Endothelial cell of umbilical vein (primary cell): Measurements from ENCODE around the gene NOP9. TPM values are rescaled to one million over a fixed set of nuclear protein-coding genes. Genes with fewer than 3 reads are reported as not detected.

Experiments
- BruUV-seq: library from RNA; stranded (reverse); fragments of 400-500 nt; replicated peaks from 2 replicates; lab custom pipeline; 2021; lab: Mats Ljungman, UMichigan
- CTCF ChIA-PET: fragments of 300-600, 350-600 bp; sonication (Branson Sonifier 250); formaldehyde crosslinking; loops from one replicate; lab custom pipeline; 2021; ENCODE audit warnings: antibody characterized with exemption, inconsistent platforms; lab: Charles Lee
- POLR2A ChIA-PET: fragments of 300-600, 350-600 bp; sonication (Branson Sonifier 250); formaldehyde crosslinking; loops from one replicate; lab custom pipeline; 2021; ENCODE audit warnings: antibody characterized with exemption, inconsistent platforms; lab: Charles Lee
- DNase-seq: peaks from one replicate; pipeline ENCODE4 v3.0.0-alpha.2; 2011; ENCODE audit warnings: low read depth, low spot score
- FAIRE-seq: peaks from 2 replicates; lab custom pipeline; 2011; peaks lifted over from hg19 to GRCh38; lab: Jason Lieb, UNC
- H2AFZ ChIP-seq: 2 replicates; pipeline ENCODE4 v1.6.0; 2012; ENCODE audit warnings: low read depth, low read length, control low read depth, inconsistent platforms
- H3K27ac ChIP-seq: 2 replicates; pipeline ENCODE4 v1.5.1; 2011; ENCODE audit warnings: low read depth, mild to moderate bottlenecking, control low read depth, low read length, moderate library complexity; ENCODE audit not compliant: insufficient read depth
- H3K27me3 ChIP-seq, 2 experiments: 2 replicates each; pipeline versions ENCODE4 v1.6.0 to v1.6.1; 2011; ENCODE audit warnings: low read length in 2 of 2, mixed read lengths in 1 of 2; ENCODE audit not compliant: control insufficient read depth in 2 of 2, insufficient read depth in 2 of 2
- H3K36me3 ChIP-seq, 2 experiments: 2 replicates in 1 of 2; 3 replicates in 1 of 2; pipeline ENCODE4 v1.5.1; 2011; ENCODE audit warnings: low read length in 2 of 2, mild to moderate bottlenecking in 1 of 2, moderate library complexity in 1 of 2; ENCODE audit not compliant: control insufficient read depth in 2 of 2, insufficient read depth in 2 of 2; ENCODE audit errors: extremely low read depth in 1 of 2
- H3K4me1 ChIP-seq: 3 replicates; pipeline ENCODE4 v1.5.1; 2011; ENCODE audit warnings: mild to moderate bottlenecking, low read length; ENCODE audit not compliant: control insufficient read depth, insufficient read depth; ENCODE audit errors: extremely low read depth
- H3K4me2 ChIP-seq: 2 replicates; pipeline ENCODE4 v1.6.1; 2011; ENCODE audit warnings: low read length, control low read depth, mixed read lengths; ENCODE audit not compliant: insufficient read depth
- H3K4me3 ChIP-seq, 3 experiments: fragments of 200-600 bp in 1 of 3; sonication (generic), shearing (Covaris generic) in 1 of 3; replicated peaks in 1 of 3; 2 replicates each; pipeline ENCODE4 v1.5.1; 2011 to 2016; ENCODE audit warnings: control low read depth in 3 of 3, low read length in 3 of 3, mild to moderate bottlenecking in 2 of 3, inconsistent platforms in 1 of 3, low read depth in 1 of 3, moderate library complexity in 1 of 3; ENCODE audit not compliant: insufficient read depth in 1 of 3
- H3K79me2 ChIP-seq: 2 replicates; pipeline ENCODE4 v1.6.0; 2012; ENCODE audit warnings: low read length, inconsistent platforms; ENCODE audit not compliant: control insufficient read depth, insufficient read depth
- H3K9ac ChIP-seq: replicated peaks from 2 replicates; pipeline ENCODE3; 2011; ENCODE audit warnings: low read length, control low read depth; ENCODE audit not compliant: insufficient read depth; ENCODE audit errors: extremely low read depth
- H3K9me1 ChIP-seq: replicated peaks from 3 replicates; pipeline ENCODE4 v1.6.0; 2011; ENCODE audit warnings: mild to moderate bottlenecking, low read length; ENCODE audit not compliant: control insufficient read depth, insufficient read depth; ENCODE audit errors: extremely low read depth
- H3K9me3 ChIP-seq: replicated peaks from 2 replicates; pipeline ENCODE4 v1.5.1; 2012; ENCODE audit warnings: low read length, inconsistent platforms; ENCODE audit not compliant: control insufficient read depth, insufficient read depth
- H4K20me1 ChIP-seq: replicated peaks from 2 replicates; pipeline ENCODE3; 2011; ENCODE audit warnings: mild to moderate bottlenecking, low read length; ENCODE audit not compliant: control insufficient read depth, insufficient read depth; ENCODE audit errors: extremely low read depth
- CTCF ChIP-seq, 2 donors: IDR thresholded peaks; 1 replicate in 1 of 2; 2 replicates in 1 of 2; pipeline ENCODE4 v1.5.1; 2011; ENCODE audit warnings: low read length in 2 of 2, mild to moderate bottlenecking in 2 of 2, moderate library complexity in 2 of 2, control low read depth in 1 of 2, inconsistent platforms in 1 of 2, low read depth in 1 of 2; ENCODE audit not compliant: insufficient read depth in 1 of 2; ENCODE audit errors: extremely low read depth in 1 of 2
- EZH2 ChIP-seq: IDR thresholded peaks from 2 replicates; pipeline ENCODE4 v1.6.1; 2012; ENCODE audit warnings: borderline replicate concordance, low read depth, mild to moderate bottlenecking, moderate library complexity, low read length, inconsistent platforms; ENCODE audit not compliant: severe bottlenecking
- FOS ChIP-seq: IDR thresholded peaks from 2 replicates; pipeline ENCODE4 v1.6.1; 2011; ENCODE audit warnings: mild to moderate bottlenecking, low read length, moderate library complexity, borderline replicate concordance; ENCODE audit not compliant: insufficient read depth
- GATA2 ChIP-seq: IDR thresholded peaks from 2 replicates; pipeline ENCODE4 v1.7.0; 2011; ENCODE audit warnings: low read depth, mild to moderate bottlenecking, moderate library complexity, mixed read lengths, low read length; ENCODE audit not compliant: insufficient read length, insufficient read depth
- JUN ChIP-seq: IDR thresholded peaks from 2 replicates; pipeline ENCODE4 v1.6.1; 2011; ENCODE audit warnings: borderline replicate concordance, low read depth; ENCODE audit not compliant: insufficient read length, insufficient read depth
- MAX ChIP-seq: IDR thresholded peaks from 2 replicates; pipeline ENCODE4 v1.6.1; 2011; ENCODE audit not compliant: insufficient read depth, insufficient read length
- MYC ChIP-seq: IDR thresholded peaks from one replicate; pipeline ENCODE4 v1.6.1; 2011; ENCODE audit warnings: mild to moderate bottlenecking, low read depth, low read length
- POLR2A ChIP-seq: IDR thresholded peaks from 2 replicates; pipeline ENCODE4 v1.6.1; 2012; ENCODE audit warnings: low read depth, mild to moderate bottlenecking, control low read depth, low read length
- POLR2AphosphoS5 ChIP-seq: IDR thresholded peaks from 2 replicates; pipeline ENCODE4 v1.6.1; 2012; ENCODE audit warnings: low read depth, mild to moderate bottlenecking, control low read depth, low read length, moderate library complexity; ENCODE audit not compliant: insufficient read depth
- dilution Hi-C: fragments of 300-500 bp; cut with MboI; formaldehyde crosslinking; loops from one replicate; pipeline ENCODE4 v1.15.0; 2019; ENCODE audit warnings: low sequenced_read_pairs; ENCODE audit not compliant: extremely low pct_ligation_motif_present
- intact Hi-C: fragments of 100-400 bp; cut with micrococcal nuclease; formaldehyde crosslinking; loops from one replicate; pipeline ENCODE4 v1.10.0; 2022
- polyA plus RNA-seq, 4 experiments: library from polyadenylated mRNA; depleted of rRNA in 3 of 4; stranded (reverse) in 3 of 4; unstranded in 1 of 4; fragments of >200 nt; gene quantifications; 2 replicates each; pipeline versions ENCODE4 v1.2.1 to v1.2.3, GENCODE V29; 2011 to 2012; ENCODE audit warnings: missing spikeins in 1 of 4
- total RNA-seq: library from RNA; stranded (reverse); gene quantifications from 2 replicates; pipeline ENCODE4 v1.2.3, GENCODE V29; 2021

NOP9 gene
- total and polyA plus RNA-seq, 2 donors (not counting 3 experiments of a cell fraction or from before 2014, with no cell fraction given) = 16.2 to 31.0 TPM

- ChIA-PET CTCF (interaction anchor here (0.6 to 5.7 kb wide), 6 partner anchors 13 to 88 kb away, joined by 3 to 57 read pairs (median 4); partner anchors contain the start of gene ADCY4), POLR2A (no interaction called here)
- Histone ChIP-seq H4K20me1 (no peaks in the 10 kb centered on the region), H3K27me3 (peaks cover 25 to 30% of the 10 kb centered on the region in 2 experiments), H3K79me2 (no peaks in the 10 kb centered on the region), H2AFZ (no peak overlapping the region), H3K4me1 (no peaks in the 10 kb centered on the region), H3K9me3 (no peaks in the 10 kb centered on the region), H3K4me2 (no peak overlapping the region), H3K9me1 (no peaks in the 10 kb centered on the region), H3K4me3 (no peak overlapping the region), H3K9ac (no peak overlapping the region), H3K36me3 (no peaks in the 10 kb centered on the region), H3K27ac (no peak overlapping the region)
- FAIRE-seq (no peak), DNase-seq (no peak)
- intact Hi-C loops (no loop called here), dilution Hi-C loops (no loop called here)
- TF ChIP-seq CTCF (IDR thresholded peaks at IDR 0.05; ENCODE audit: extremely low read depth in 1 of 2, insufficient read depth in 1 of 2, low read depth in 1 of 2, low read length in 2 of 2) (no peak), POLR2AphosphoS5 (no peak), POLR2A (no peak), EZH2 (no peak), MAX (no peak), MYC (no peak), FOS (no peak), GATA2 (no peak), JUN (no peak)
- no TSS peak for BruUV-seq
Observed at GRCh38 chr14:24348186-24348585, 48.5 kb downstream of the NOP9 start.
